Neural progenitor cell (in vitro differentiated cells): ENCODE data around the gene GCNA.

Experiments used
- EZH2 ChIP-seq: fragments of 200-600 bp; sonication (generic); IDR thresholded peaks from 2 replicates; pipeline ENCODE4 v1.6.1; 2017; ENCODE audit warnings: antibody characterized with exemption, mild to moderate bottlenecking, moderate library complexity
- TF ChIP-seq, protein P1 (sequence below): fragments of 200-600 bp; sonication (generic); IDR thresholded peaks from 2 replicates; pipeline ENCODE4 v1.5.1; 2017; ENCODE audit warnings: antibody characterized with exemption, mild to moderate bottlenecking

DNA sequence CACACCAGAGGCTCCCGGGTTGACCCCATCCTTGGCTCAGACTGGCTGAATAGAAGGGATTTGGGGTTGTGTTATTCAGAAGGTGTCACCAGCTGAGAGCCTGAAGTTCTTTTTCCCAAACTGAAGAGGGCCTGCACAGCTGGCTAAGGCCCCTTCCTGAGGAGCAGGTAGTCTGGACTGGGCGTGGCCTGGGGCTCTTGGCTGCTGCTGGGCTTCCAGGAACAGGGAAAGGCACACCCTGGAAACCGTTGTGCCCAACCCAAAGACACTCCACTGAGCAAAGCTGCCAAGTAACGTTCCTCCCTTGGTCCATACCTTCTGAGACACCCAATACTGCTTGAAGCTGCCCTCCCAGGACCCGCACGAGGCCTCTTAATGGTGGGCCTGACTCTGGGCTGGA, 48.3 kb downstream of the GCNA start:
- TF ChIP-seq, protein P1, sequence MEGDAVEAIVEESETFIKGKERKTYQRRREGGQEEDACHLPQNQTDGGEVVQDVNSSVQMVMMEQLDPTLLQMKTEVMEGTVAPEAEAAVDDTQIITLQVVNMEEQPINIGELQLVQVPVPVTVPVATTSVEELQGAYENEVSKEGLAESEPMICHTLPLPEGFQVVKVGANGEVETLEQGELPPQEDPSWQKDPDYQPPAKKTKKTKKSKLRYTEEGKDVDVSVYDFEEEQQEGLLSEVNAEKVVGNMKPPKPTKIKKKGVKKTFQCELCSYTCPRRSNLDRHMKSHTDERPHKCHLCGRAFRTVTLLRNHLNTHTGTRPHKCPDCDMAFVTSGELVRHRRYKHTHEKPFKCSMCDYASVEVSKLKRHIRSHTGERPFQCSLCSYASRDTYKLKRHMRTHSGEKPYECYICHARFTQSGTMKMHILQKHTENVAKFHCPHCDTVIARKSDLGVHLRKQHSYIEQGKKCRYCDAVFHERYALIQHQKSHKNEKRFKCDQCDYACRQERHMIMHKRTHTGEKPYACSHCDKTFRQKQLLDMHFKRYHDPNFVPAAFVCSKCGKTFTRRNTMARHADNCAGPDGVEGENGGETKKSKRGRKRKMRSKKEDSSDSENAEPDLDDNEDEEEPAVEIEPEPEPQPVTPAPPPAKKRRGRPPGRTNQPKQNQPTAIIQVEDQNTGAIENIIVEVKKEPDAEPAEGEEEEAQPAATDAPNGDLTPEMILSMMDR, result no peak
- no peak for TF ChIP-seq EZH2
